Endothelial cell of umbilical vein (primary cell): Measurements from ENCODE around the gene NCS1. TPM values are rescaled to one million over a fixed set of nuclear protein-coding genes. Genes with fewer than 3 reads are reported as not detected.

Experiments used
- BruUV-seq: library from RNA; stranded (reverse); fragments of 400-500 nt; replicated peaks from 2 replicates; lab custom pipeline; 2021; lab: Mats Ljungman, UMichigan
- CTCF ChIA-PET: fragments of 300-600, 350-600 bp; sonication (Branson Sonifier 250); formaldehyde crosslinking; loops from one replicate; lab custom pipeline; 2021; ENCODE audit warnings: antibody characterized with exemption, inconsistent platforms; lab: Charles Lee
- POLR2A ChIA-PET: fragments of 300-600, 350-600 bp; sonication (Branson Sonifier 250); formaldehyde crosslinking; loops from one replicate; lab custom pipeline; 2021; ENCODE audit warnings: antibody characterized with exemption, inconsistent platforms; lab: Charles Lee
- DNase-seq: peaks from one replicate; pipeline ENCODE4 v3.0.0-alpha.2; 2011; ENCODE audit warnings: low read depth, low spot score
- FAIRE-seq: peaks from 2 replicates; lab custom pipeline; 2011; peaks lifted over from hg19 to GRCh38; lab: Jason Lieb, UNC
- H2AFZ ChIP-seq: 2 replicates; pipeline ENCODE4 v1.6.0; 2012; ENCODE audit warnings: low read depth, low read length, control low read depth, inconsistent platforms
- H3K27ac ChIP-seq: 2 replicates; pipeline ENCODE4 v1.5.1; 2011; ENCODE audit warnings: low read depth, mild to moderate bottlenecking, control low read depth, low read length, moderate library complexity; ENCODE audit not compliant: insufficient read depth
- H3K27me3 ChIP-seq, 2 experiments: 2 replicates each; pipeline versions ENCODE4 v1.6.0 to v1.6.1; 2011; ENCODE audit warnings: low read length in 2 of 2, mixed read lengths in 1 of 2; ENCODE audit not compliant: control insufficient read depth in 2 of 2, insufficient read depth in 2 of 2
- H3K36me3 ChIP-seq, 2 experiments: 2 replicates in 1 of 2; 3 replicates in 1 of 2; pipeline ENCODE4 v1.5.1; 2011; ENCODE audit warnings: low read length in 2 of 2, mild to moderate bottlenecking in 1 of 2, moderate library complexity in 1 of 2; ENCODE audit not compliant: control insufficient read depth in 2 of 2, insufficient read depth in 2 of 2; ENCODE audit errors: extremely low read depth in 1 of 2
- H3K4me1 ChIP-seq: 3 replicates; pipeline ENCODE4 v1.5.1; 2011; ENCODE audit warnings: mild to moderate bottlenecking, low read length; ENCODE audit not compliant: control insufficient read depth, insufficient read depth; ENCODE audit errors: extremely low read depth
- H3K4me2 ChIP-seq: 2 replicates; pipeline ENCODE4 v1.6.1; 2011; ENCODE audit warnings: low read length, control low read depth, mixed read lengths; ENCODE audit not compliant: insufficient read depth
- H3K4me3 ChIP-seq, 3 experiments: fragments of 200-600 bp in 1 of 3; sonication (generic), shearing (Covaris generic) in 1 of 3; replicated peaks in 1 of 3; 2 replicates each; pipeline ENCODE4 v1.5.1; 2011 to 2016; ENCODE audit warnings: control low read depth in 3 of 3, low read length in 3 of 3, mild to moderate bottlenecking in 2 of 3, inconsistent platforms in 1 of 3, low read depth in 1 of 3, moderate library complexity in 1 of 3; ENCODE audit not compliant: insufficient read depth in 1 of 3
- H3K79me2 ChIP-seq: 2 replicates; pipeline ENCODE4 v1.6.0; 2012; ENCODE audit warnings: low read length, inconsistent platforms; ENCODE audit not compliant: control insufficient read depth, insufficient read depth
- H3K9ac ChIP-seq: replicated peaks from 2 replicates; pipeline ENCODE3; 2011; ENCODE audit warnings: low read length, control low read depth; ENCODE audit not compliant: insufficient read depth; ENCODE audit errors: extremely low read depth
- H3K9me1 ChIP-seq: replicated peaks from 3 replicates; pipeline ENCODE4 v1.6.0; 2011; ENCODE audit warnings: mild to moderate bottlenecking, low read length; ENCODE audit not compliant: control insufficient read depth, insufficient read depth; ENCODE audit errors: extremely low read depth
- H3K9me3 ChIP-seq: replicated peaks from 2 replicates; pipeline ENCODE4 v1.5.1; 2012; ENCODE audit warnings: low read length, inconsistent platforms; ENCODE audit not compliant: control insufficient read depth, insufficient read depth
- H4K20me1 ChIP-seq: replicated peaks from 2 replicates; pipeline ENCODE3; 2011; ENCODE audit warnings: mild to moderate bottlenecking, low read length; ENCODE audit not compliant: control insufficient read depth, insufficient read depth; ENCODE audit errors: extremely low read depth
- CTCF ChIP-seq, 2 donors: IDR thresholded peaks; 1 replicate in 1 of 2; 2 replicates in 1 of 2; pipeline ENCODE4 v1.5.1; 2011; ENCODE audit warnings: low read length in 2 of 2, mild to moderate bottlenecking in 2 of 2, moderate library complexity in 2 of 2, control low read depth in 1 of 2, inconsistent platforms in 1 of 2, low read depth in 1 of 2; ENCODE audit not compliant: insufficient read depth in 1 of 2; ENCODE audit errors: extremely low read depth in 1 of 2
- EZH2 ChIP-seq: IDR thresholded peaks from 2 replicates; pipeline ENCODE4 v1.6.1; 2012; ENCODE audit warnings: borderline replicate concordance, low read depth, mild to moderate bottlenecking, moderate library complexity, low read length, inconsistent platforms; ENCODE audit not compliant: severe bottlenecking
- FOS ChIP-seq: IDR thresholded peaks from 2 replicates; pipeline ENCODE4 v1.6.1; 2011; ENCODE audit warnings: mild to moderate bottlenecking, low read length, moderate library complexity, borderline replicate concordance; ENCODE audit not compliant: insufficient read depth
- GATA2 ChIP-seq: IDR thresholded peaks from 2 replicates; pipeline ENCODE4 v1.7.0; 2011; ENCODE audit warnings: low read depth, mild to moderate bottlenecking, moderate library complexity, mixed read lengths, low read length; ENCODE audit not compliant: insufficient read length, insufficient read depth
- JUN ChIP-seq: IDR thresholded peaks from 2 replicates; pipeline ENCODE4 v1.6.1; 2011; ENCODE audit warnings: borderline replicate concordance, low read depth; ENCODE audit not compliant: insufficient read length, insufficient read depth
- MAX ChIP-seq: IDR thresholded peaks from 2 replicates; pipeline ENCODE4 v1.6.1; 2011; ENCODE audit not compliant: insufficient read depth, insufficient read length
- MYC ChIP-seq: IDR thresholded peaks from one replicate; pipeline ENCODE4 v1.6.1; 2011; ENCODE audit warnings: mild to moderate bottlenecking, low read depth, low read length
- POLR2A ChIP-seq: IDR thresholded peaks from 2 replicates; pipeline ENCODE4 v1.6.1; 2012; ENCODE audit warnings: low read depth, mild to moderate bottlenecking, control low read depth, low read length
- POLR2AphosphoS5 ChIP-seq: IDR thresholded peaks from 2 replicates; pipeline ENCODE4 v1.6.1; 2012; ENCODE audit warnings: low read depth, mild to moderate bottlenecking, control low read depth, low read length, moderate library complexity; ENCODE audit not compliant: insufficient read depth
- dilution Hi-C: fragments of 300-500 bp; cut with MboI; formaldehyde crosslinking; loops from one replicate; pipeline ENCODE4 v1.15.0; 2019; ENCODE audit warnings: low sequenced_read_pairs; ENCODE audit not compliant: extremely low pct_ligation_motif_present
- intact Hi-C: fragments of 100-400 bp; cut with micrococcal nuclease; formaldehyde crosslinking; loops from one replicate; pipeline ENCODE4 v1.10.0; 2022
- polyA plus RNA-seq, 4 experiments: library from polyadenylated mRNA; depleted of rRNA in 3 of 4; stranded (reverse) in 3 of 4; unstranded in 1 of 4; fragments of >200 nt; gene quantifications; 2 replicates each; pipeline versions ENCODE4 v1.2.1 to v1.2.3, GENCODE V29; 2011 to 2012; ENCODE audit warnings: missing spikeins in 1 of 4
- total RNA-seq: library from RNA; stranded (reverse); gene quantifications from 2 replicates; pipeline ENCODE4 v1.2.3, GENCODE V29; 2021

NCS1 gene
- total and polyA plus RNA-seq, 2 donors (not counting 3 experiments of a cell fraction or from before 2014, with no cell fraction given): 53.6 to 77.4 TPM

- CTCF ChIA-PET: interaction anchor here (0.9 kb wide), 1 partner anchor 127 kb away, joined by 3 read pairs; no protein-coding TSS in a partner anchor
- no TSS peak for BruUV-seq
- DNase-seq (no peak), FAIRE-seq (no peak)
- H2AFZ ChIP-seq: no peak overlapping the region
- POLR2A ChIA-PET: no interaction called here
- H3K36me3 ChIP-seq: peaks cover 7 to 13% of the 10 kb centered on the region in 2 experiments
- TF ChIP-seq FOS: no peak
- TF ChIP-seq POLR2A: no peak
- no peak for TF ChIP-seq EZH2
- TF ChIP-seq MYC: no peak
- no peak for TF ChIP-seq POLR2AphosphoS5
- no peak for TF ChIP-seq GATA2
- no peak for TF ChIP-seq CTCF (IDR thresholded peaks at IDR 0.05; ENCODE audit: extremely low read depth in 1 of 2, insufficient read depth in 1 of 2, low read depth in 1 of 2, low read length in 2 of 2)
- no peak for TF ChIP-seq MAX
- TF ChIP-seq JUN: no peak
- no peaks in the 10 kb centered on the region for H3K27me3 ChIP-seq
- peaks cover 8% of the 10 kb centered on the region for H3K4me1 ChIP-seq
- no peaks in the 10 kb centered on the region for H3K9me3 ChIP-seq
- dilution Hi-C loops: no loop called here
- no peak overlapping the region for H3K4me2 ChIP-seq
- no peak overlapping the region for H3K4me3 ChIP-seq
- intact Hi-C loops: loop anchor here (10.0 kb wide), 1 partner anchor 349 kb away; no protein-coding TSS in a partner anchor
- no peaks in the 10 kb centered on the region for H3K79me2 ChIP-seq
- no peaks in the 10 kb centered on the region for H4K20me1 ChIP-seq
- H3K9me1 ChIP-seq: no peaks in the 10 kb centered on the region
- H3K27ac ChIP-seq: no peak overlapping the region
- no peak overlapping the region for H3K9ac ChIP-seq
Observed at GRCh38 chr9:130233587-130233945, 61.4 kb downstream of the NCS1 start.
